Brain microvascular endothelial cell (primary cell): Measurements from ENCODE around the gene C1orf167.

ENCODE experiments used
- DNase-seq: peaks from one replicate; pipeline ENCODE4 v3.0.0-alpha.2; 2020
- H3K27ac ChIP-seq: fragments of 250-450 bp; sonication (Bioruptor Pico); 2 replicates; pipeline ENCODE4 v1.5.1; 2020; ENCODE audit warnings: mild to moderate bottlenecking, moderate library complexity
- H3K27me3 ChIP-seq: fragments of 250-450 bp; sonication (Bioruptor Pico); replicated peaks from 2 replicates; pipeline ENCODE4 v1.5.1; 2020; ENCODE audit warnings: mild to moderate bottlenecking
- H3K36me3 ChIP-seq: fragments of 250-450 bp; sonication (Bioruptor Pico); replicated peaks from 2 replicates; pipeline ENCODE4 v1.5.1; 2020; ENCODE audit warnings: mild to moderate bottlenecking
- H3K4me3 ChIP-seq: 2 replicates; pipeline ENCODE4 v1.5.1; 2011; ENCODE audit warnings: low read depth, mild to moderate bottlenecking, control low read depth, low read length, moderate library complexity
- CTCF ChIP-seq: IDR thresholded peaks from 2 replicates; pipeline ENCODE4 v1.5.1; 2011; ENCODE audit warnings: low read depth, mild to moderate bottlenecking, moderate library complexity, low read length, control low read depth, inconsistent platforms; ENCODE audit errors: missing control alignments
- in situ Hi-C: cut with HindIII; loops from 2 replicates; pipeline ENCODE4 v1.10.0; 2017; ENCODE audit warnings: low sequenced_read_pairs, low pct_ligation_motif_present

Gene C1orf167

GRCh38 chr1:11783556-11783955 is 21.6 kb downstream of the C1orf167 start:
- no peak for DNase-seq
- in situ Hi-C loops: no loop called here
- H3K27me3 ChIP-seq: no peaks in the 10 kb centered on the region
- H3K27ac ChIP-seq: no peak overlapping the region
- no peak for TF ChIP-seq CTCF
- no peaks in the 10 kb centered on the region for H3K36me3 ChIP-seq
- no peak overlapping the region for H3K4me3 ChIP-seq

- in situ Hi-C loops: no loop called here
- H3K4me3 ChIP-seq: no peak overlapping the region
- H3K27me3 ChIP-seq: no peaks in the 10 kb centered on the region
- no peak for DNase-seq
- no peak for TF ChIP-seq CTCF
- H3K27ac ChIP-seq: no peak overlapping the region
- no peaks in the 10 kb centered on the region for H3K36me3 ChIP-seq
These were observed 22.4 kb downstream of the C1orf167 start for GRCh38 chr1:11784256-11784992.

GRCh38 chr1:11784993-11785769 is 23.2 kb downstream of the C1orf167 start:
- Histone ChIP-seq H3K4me3 (peak overlapping the region; percentile 26), H3K27me3 (no peaks in the 10 kb centered on the region), H3K36me3 (no peaks in the 10 kb centered on the region), H3K27ac (no peak overlapping the region)
- peak; percentile 85 for TF ChIP-seq CTCF
- no peak for DNase-seq
- in situ Hi-C loops: no loop called here

- no peak for TF ChIP-seq CTCF
- no peak overlapping the region for H3K27ac ChIP-seq
- DNase-seq: no peak
- H3K36me3 ChIP-seq: no peaks in the 10 kb centered on the region
- in situ Hi-C loops: no loop called here
- H3K27me3 ChIP-seq: no peaks in the 10 kb centered on the region
- H3K4me3 ChIP-seq: no peak overlapping the region
These were observed 24.2 kb downstream of the C1orf167 start for GRCh38 chr1:11786168-11786567.

GRCh38 chr1:11787251-11787803 is 25.3 kb downstream of the C1orf167 start:
- Histone ChIP-seq H3K36me3 (no peaks in the 10 kb centered on the region), H3K4me3 (no peak overlapping the region), H3K27me3 (no peaks in the 10 kb centered on the region), H3K27ac (no peak overlapping the region)
- in situ Hi-C loops: no loop called here
- no peak for DNase-seq
- TF ChIP-seq CTCF: no peak
